H1 (cell line): Measurements from ENCODE around the gene GRID2. TPM values are rescaled to one million over a fixed set of nuclear protein-coding genes. Genes with fewer than 3 reads are reported as not detected.

Experiments
- CTCF ChIA-PET: fragments of 300-600 bp; sonication (Branson Sonifier 250); formaldehyde crosslinking; loops from one replicate; lab custom pipeline; 2021; ENCODE audit not compliant: partially characterized antibody; lab: Charles Lee
- POLR2A ChIA-PET: fragments of 300-600 bp; sonication (Branson Sonifier 250); formaldehyde crosslinking; loops from one replicate; lab custom pipeline; 2021; ENCODE audit warnings: inconsistent platforms; ENCODE audit not compliant: partially characterized antibody; lab: Charles Lee
- DNase-seq, 2 experiments: peaks; one replicate each; pipeline versions ENCODE4 v3.0.0 to v3.0.0-alpha.2; 2010 to 2022; ENCODE audit warnings: low spot score in 2 of 2, low read depth in 1 of 2, mixed read lengths in 1 of 2
- FAIRE-seq: peaks from 2 replicates; lab custom pipeline; 2011; peaks lifted over from hg19 to GRCh38; lab: Jason Lieb, UNC
- H2AFZ ChIP-seq: 2 replicates; pipeline ENCODE4 v1.8.1; 2012; ENCODE audit warnings: low read length, inconsistent platforms
- H2AK5ac ChIP-seq: 2 replicates; pipeline ENCODE4 v1.6.1; 2013; ENCODE audit warnings: low read depth, low read length
- H2BK120ac ChIP-seq: replicated peaks from 2 replicates; pipeline ENCODE3; 2013; ENCODE audit warnings: low read depth, low read length, inconsistent platforms
- H2BK12ac ChIP-seq: 2 replicates; pipeline ENCODE4 v1.6.1; 2013; ENCODE audit warnings: low read depth, low read length
- H2BK15ac ChIP-seq: 2 replicates; pipeline ENCODE4 v1.6.1; 2013; ENCODE audit warnings: low read length
- H2BK20ac ChIP-seq: 2 replicates; pipeline ENCODE4 v1.6.1; 2013; ENCODE audit warnings: low read length
- H2BK5ac ChIP-seq: 2 replicates; pipeline ENCODE4 v1.6.1; 2013; ENCODE audit warnings: low read depth, low read length
- H3K14ac ChIP-seq: 2 replicates; pipeline ENCODE4 v1.6.1; 2013; ENCODE audit warnings: inconsistent platforms; ENCODE audit not compliant: insufficient read length
- H3K18ac ChIP-seq: 2 replicates; pipeline ENCODE4 v1.6.1; 2013; ENCODE audit warnings: low read length; ENCODE audit errors: extremely low read depth
- H3K23ac ChIP-seq: 2 replicates; pipeline ENCODE4 v1.6.1; 2013; ENCODE audit warnings: inconsistent platforms; ENCODE audit not compliant: insufficient read length
- H3K23me2 ChIP-seq: 2 replicates; pipeline ENCODE4 v1.6.1; 2013; ENCODE audit warnings: low read depth, low read length
- H3K27ac ChIP-seq: 2 replicates; pipeline ENCODE4 v1.6.1; 2011; ENCODE audit warnings: low read depth, low read length, inconsistent platforms
- H3K27me3 ChIP-seq, 4 experiments: replicated peaks in 1 of 4; 1 replicate in 1 of 4; 2 replicates in 3 of 4; pipeline versions ENCODE4 v1.6.1 to v1.8.1; 2011 to 2013; ENCODE audit warnings: low read length in 3 of 4, mild to moderate bottlenecking in 3 of 4, inconsistent platforms in 2 of 4, mixed read lengths in 2 of 4, moderate library complexity in 1 of 4; ENCODE audit not compliant: control insufficient read depth in 3 of 4, insufficient read depth in 3 of 4; ENCODE audit errors: extremely low read depth in 1 of 4
- H3K36me3 ChIP-seq, 4 experiments: 2 replicates each; pipeline versions ENCODE4 v1.6.1 to v1.8.1; 2011 to 2013; ENCODE audit warnings: mild to moderate bottlenecking in 4 of 4, low read length in 3 of 4, moderate library complexity in 2 of 4, control low read depth in 1 of 4, inconsistent platforms in 1 of 4; ENCODE audit not compliant: insufficient read depth in 4 of 4, control insufficient read depth in 2 of 4
- H3K4ac ChIP-seq: replicated peaks from 2 replicates; pipeline ENCODE3; 2013; ENCODE audit warnings: low read length, low read depth, mixed read lengths, inconsistent platforms; ENCODE audit not compliant: insufficient read length
- H3K4me1 ChIP-seq, 4 experiments: replicated peaks in 1 of 4; 1 replicate in 1 of 4; 2 replicates in 3 of 4; pipeline versions ENCODE4 v1.6.1 to v1.8.1; 2011 to 2013; ENCODE audit warnings: low read length in 3 of 4, inconsistent platforms in 2 of 4, mixed read lengths in 1 of 4; ENCODE audit not compliant: insufficient read depth in 4 of 4, control insufficient read depth in 3 of 4
- H3K4me2 ChIP-seq, 2 experiments: 2 replicates each; pipeline versions ENCODE4 v1.6.1 to v1.8.1; 2011 to 2013; ENCODE audit warnings: low read depth in 2 of 2, low read length in 2 of 2, control low read depth in 1 of 2, inconsistent platforms in 1 of 2, mild to moderate bottlenecking in 1 of 2; ENCODE audit not compliant: insufficient read depth in 1 of 2
- H3K4me3 ChIP-seq, 4 experiments: fragments of 200-600, 300-600 bp in 1 of 4; sonication (generic), shearing (Covaris generic), sonication (Bioruptor Twin) in 1 of 4; 2 replicates each; pipeline versions ENCODE4 v1.5.1 to v1.8.1; 2011 to 2016; ENCODE audit warnings: low read length in 4 of 4, low read depth in 3 of 4, control low read depth in 2 of 4, inconsistent platforms in 2 of 4, mild to moderate bottlenecking in 2 of 4, mixed read lengths in 1 of 4, moderate library complexity in 1 of 4; ENCODE audit not compliant: insufficient read depth in 2 of 4; ENCODE audit errors: extremely low read depth in 1 of 4
- H3K56ac ChIP-seq: replicated peaks from 2 replicates; pipeline ENCODE3; 2013; ENCODE audit warnings: low read depth, mild to moderate bottlenecking, mixed read lengths, low read length, inconsistent platforms; ENCODE audit not compliant: insufficient read length
- H3K79me1 ChIP-seq: 2 replicates; pipeline ENCODE4 v1.6.1; 2013; ENCODE audit warnings: low read depth, low read length, control low read depth
- H3K79me2 ChIP-seq, 2 experiments: 2 replicates each; pipeline versions ENCODE4 v1.6.1 to v1.8.1; 2012 to 2013; ENCODE audit warnings: low read length in 2 of 2, mild to moderate bottlenecking in 2 of 2, inconsistent platforms in 1 of 2; ENCODE audit not compliant: insufficient read depth in 2 of 2, control insufficient read depth in 1 of 2
- H3K9ac ChIP-seq, 4 experiments: replicated peaks in 1 of 4; 1 replicate in 1 of 4; 2 replicates in 3 of 4; pipeline versions ENCODE4 v1.6.1 to v1.8.1; 2011 to 2013; ENCODE audit warnings: low read depth in 3 of 4, low read length in 3 of 4, control low read depth in 2 of 4, mild to moderate bottlenecking in 2 of 4, moderate library complexity in 2 of 4, inconsistent platforms in 1 of 4; ENCODE audit errors: extremely low read depth in 1 of 4
- H3K9me3 ChIP-seq, 2 experiments: 2 replicates each; pipeline versions ENCODE4 v1.6.1 to v1.8.1; 2012 to 2013; ENCODE audit warnings: mild to moderate bottlenecking in 2 of 2, moderate library complexity in 2 of 2, control low read depth in 1 of 2, inconsistent platforms in 1 of 2, low read depth in 1 of 2, low read length in 1 of 2, mixed read lengths in 1 of 2; ENCODE audit not compliant: insufficient read depth in 2 of 2
- H4K20me1 ChIP-seq, 2 experiments: replicated peaks in 1 of 2; 2 replicates each; pipeline versions ENCODE3 to v1.8.1; 2011 to 2013; ENCODE audit warnings: inconsistent platforms in 2 of 2, low read length in 2 of 2, mild to moderate bottlenecking in 1 of 2; ENCODE audit not compliant: insufficient read depth in 2 of 2, control insufficient read depth in 1 of 2
- H4K5ac ChIP-seq: 2 replicates; pipeline ENCODE4 v1.6.1; 2013; ENCODE audit warnings: low read length, low read depth, mixed read lengths, inconsistent platforms; ENCODE audit not compliant: insufficient read length
- H4K8ac ChIP-seq: 2 replicates; pipeline ENCODE4 v1.8.0; 2013; ENCODE audit warnings: mild to moderate bottlenecking, moderate library complexity, low read length, inconsistent platforms; ENCODE audit not compliant: insufficient read depth; ENCODE audit errors: extremely low read depth
- H4K91ac ChIP-seq: replicated peaks from 2 replicates; pipeline ENCODE3; 2013; ENCODE audit warnings: low read length, mixed read lengths, inconsistent platforms; ENCODE audit not compliant: insufficient read length
- ASH2L ChIP-seq: fragments of 200-600, 300-600 bp; sonication (generic); IDR thresholded peaks from one replicate; pipeline ENCODE4 v1.7.1; 2017; ENCODE audit warnings: low read length
- BCL11A ChIP-seq, 2 experiments: IDR thresholded peaks; one replicate each; pipeline ENCODE4 v1.6.1; 2011; ENCODE audit warnings: low read depth in 2 of 2, low read length in 2 of 2, mild to moderate bottlenecking in 2 of 2
- CBX8 ChIP-seq: fragments of 300-800, 300-1000 bp; sonication (generic); IDR thresholded peaks from 2 replicates; pipeline ENCODE4 v1.7.1; 2016; ENCODE audit warnings: low read depth, low read length, borderline replicate concordance
- CEBPB ChIP-seq: IDR thresholded peaks from 2 replicates; pipeline ENCODE4 v1.6.1; 2012; ENCODE audit warnings: low read depth, low read length
- CHD2 ChIP-seq: IDR thresholded peaks from 2 replicates; pipeline ENCODE4 v1.6.1; 2012; ENCODE audit warnings: low read length, improper control_type of control experiment
- CTCF ChIP-seq, 3 experiments: IDR thresholded peaks; 1 replicate in 2 of 3; 2 replicates in 1 of 3; pipeline versions ENCODE4 v1.5.1 to v1.6.1; 2011; ENCODE audit warnings: low read length in 3 of 3, mild to moderate bottlenecking in 3 of 3, inconsistent platforms in 2 of 3, low read depth in 1 of 3, moderate library complexity in 1 of 3; ENCODE audit not compliant: insufficient read depth in 1 of 3; ENCODE audit errors: control extremely low read depth in 1 of 3
- KDM4A ChIP-seq: IDR thresholded peaks from one replicate; pipeline ENCODE4 v1.7.1; 2012; ENCODE audit warnings: low read depth, mild to moderate bottlenecking, moderate library complexity, low read length, inconsistent platforms; ENCODE audit not compliant: severe bottlenecking
- PHF8 ChIP-seq: fragments of 200-600 bp; sonication (generic); conservative IDR thresholded peaks from 2 replicates; pipeline ENCODE4 v1.7.1; 2012; ENCODE audit warnings: low read depth, mild to moderate bottlenecking, inconsistent platforms, low read length, moderate library complexity
- POLR2A ChIP-seq, 2 experiments: IDR thresholded peaks; 1 replicate in 1 of 2; 2 replicates in 1 of 2; pipeline ENCODE4 v1.6.1; 2011; ENCODE audit warnings: low read depth in 2 of 2, low read length in 2 of 2, mild to moderate bottlenecking in 2 of 2; ENCODE audit errors: control extremely low read depth in 1 of 2
- POLR2AphosphoS5 ChIP-seq: IDR thresholded peaks from 2 replicates; pipeline ENCODE4 v1.6.1; 2011; ENCODE audit warnings: low read depth, low read length
- RAD21 ChIP-seq, 2 experiments: IDR thresholded peaks in 1 of 2; conservative IDR thresholded peaks in 1 of 2; 2 replicates each; pipeline ENCODE4 v1.6.1; 2011; ENCODE audit warnings: low read depth in 2 of 2, low read length in 2 of 2, improper control_type of control experiment in 1 of 2, inconsistent platforms in 1 of 2, mild to moderate bottlenecking in 1 of 2, moderate library complexity in 1 of 2
- RXRA ChIP-seq: IDR thresholded peaks from 2 replicates; pipeline ENCODE4 v1.6.1; 2011; ENCODE audit warnings: low read depth, mild to moderate bottlenecking, low read length, moderate library complexity; ENCODE audit not compliant: insufficient read depth
- SIN3A ChIP-seq, 2 experiments: IDR thresholded peaks in 1 of 2; conservative IDR thresholded peaks in 1 of 2; 2 replicates each; pipeline ENCODE4 v1.6.1; 2011 to 2012; ENCODE audit warnings: low read length in 2 of 2, improper control_type of control experiment in 1 of 2, low read depth in 1 of 2, mild to moderate bottlenecking in 1 of 2
- polyA plus RNA-seq, 7 experiments: library from polyadenylated mRNA; depleted of rRNA in 3 of 7; stranded (reverse) in 5 of 7; unstranded in 2 of 7; fragments of >200 nt in 5 of 7; fragments of 200-250 nt in 2 of 7; gene quantifications; 1 replicate in 5 of 7; 2 replicates in 1 of 7; 4 replicates in 1 of 7; pipeline versions ENCODE4 v1.2.1 to v1.2.3, GENCODE V29; 2011 to 2013; ENCODE audit warnings: missing spikeins in 2 of 7, mixed read lengths in 2 of 7
- total RNA-seq: library from RNA; stranded (reverse); fragmentation: NEBNext Ultra II Directional; extraction: Animal tissue kit (Norgen Biotek cat#: 25700); gene quantifications from 2 replicates; pipeline ENCODE4 v1.2.1, GENCODE V29; 2021

The GRID2 gene
- total and polyA plus RNA-seq, 2 of the 8 experiments (the other 6 are each of a cell fraction or from before 2014, with no cell fraction given): 31.1 to 81.9 TPM

- H2BK120ac ChIP-seq: no peak overlapping the region
- no peaks in the 10 kb centered on the region for H3K79me2 ChIP-seq
- no peak overlapping the region for H3K18ac ChIP-seq
- no peak overlapping the region for H2BK20ac ChIP-seq
- H2BK12ac ChIP-seq: no peak overlapping the region
- H3K27me3 ChIP-seq: peaks cover 0 to 1% (median 0%) of the 10 kb centered on the region in 4 experiments; a peak in 1 of 7 replicates
- H3K56ac ChIP-seq: no peak overlapping the region
- H3K23me2 ChIP-seq: no peaks in the 10 kb centered on the region
- DNase-seq (no peak), FAIRE-seq (no peak)
- ChIA-PET CTCF (no interaction called here), POLR2A (no interaction called here)
- no peak overlapping the region for H2AK5ac ChIP-seq
- no peak overlapping the region for H3K23ac ChIP-seq
- H3K4me1 ChIP-seq: no peaks in the 10 kb centered on the region
- no peak overlapping the region for H3K4me3 ChIP-seq
- no peak overlapping the region for H3K4me2 ChIP-seq
- no peak overlapping the region for H4K5ac ChIP-seq
- H2BK5ac ChIP-seq: no peak overlapping the region
- no peaks in the 10 kb centered on the region for H3K79me1 ChIP-seq
- H2AFZ ChIP-seq: no peak overlapping the region
- no peak overlapping the region for H3K27ac ChIP-seq
- no peaks in the 10 kb centered on the region for H3K36me3 ChIP-seq
- no peak overlapping the region for H3K9ac ChIP-seq
- H3K4ac ChIP-seq: no peak overlapping the region
- no peaks in the 10 kb centered on the region for H4K20me1 ChIP-seq
- no peak overlapping the region for H2BK15ac ChIP-seq
- no peak overlapping the region for H3K14ac ChIP-seq
- H3K9me3 ChIP-seq: no peaks in the 10 kb centered on the region
- H4K91ac ChIP-seq: no peak overlapping the region
- no peak overlapping the region for H4K8ac ChIP-seq
- TF ChIP-seq PHF8 (no peak), CTCF (IDR thresholded peaks at IDR 0.05; ENCODE audit: control extremely low read depth in 1 of 3, insufficient read depth in 1 of 3, low read depth in 1 of 3, low read length in 3 of 3) (no peak), RAD21 (IDR thresholded peaks at IDR 0.05 in 1 of 2, conservative IDR thresholded peaks at IDR 0.05 in 1 of 2; ENCODE audit: low read depth in 2 of 2, low read length in 2 of 2) (no peak), SIN3A (conservative IDR thresholded peaks at IDR 0.05 in 1 of 2, IDR thresholded peaks at IDR 0.05 in 1 of 2; ENCODE audit: low read depth in 1 of 2, low read length in 2 of 2) (no peak), BCL11A (IDR thresholded peaks at IDR 0.05; ENCODE audit: low read depth in 2 of 2, low read length in 2 of 2) (no peak), POLR2AphosphoS5 (no peak), RXRA (no peak), CBX8 (no peak), POLR2A (IDR thresholded peaks at IDR 0.05; ENCODE audit: control extremely low read depth in 1 of 2, low read depth in 2 of 2, low read length in 2 of 2) (no peak), ASH2L (no peak), CEBPB (no peak), KDM4A (no peak), CHD2 (no peak)
These were observed 1330.0 kb downstream of the GRID2 start for GRCh38 chr4:93633721-93634120.
